HG02610 (cell line): Measurements from ENCODE around the gene HMX3.
"Not testable (repeated sequence)": the region's sequence is repeated elsewhere in the genome, so short reads cannot be mapped to it uniquely, and the experiment has no call there.

Experiments
- ATAC-seq: cut with Tn5 transposase; IDR thresholded peaks from one replicate; pipeline ENCODE4 v1.9.1; 2021; ENCODE audit warnings: mild to moderate bottlenecking, moderate library complexity; ENCODE audit not compliant: unreplicated experiment

The HMX3 gene

GRCh38 chr10:123170961-123171360, 35.2 kb downstream of the HMX3 start:
- ATAC-seq = no peak

GRCh38 chr10:123171616-123172015, 35.8 kb downstream of the HMX3 start:
- ATAC-seq = not testable (repeated sequence)

- no peak for ATAC-seq
Measured at GRCh38 chr10:123175389-123176387, 39.9 kb downstream of the HMX3 start.

GRCh38 chr10:123178390-123178789, 42.6 kb downstream of the HMX3 start:
- not testable (repeated sequence) for ATAC-seq

GRCh38 chr10:123180101-123181090, 44.6 kb downstream of the HMX3 start:
- no peak for ATAC-seq

GRCh38 chr10:123183724-123184123, 48.0 kb downstream of the HMX3 start:
- ATAC-seq = no peak

GRCh38 chr10:123187781-123188180, 52.0 kb downstream of the HMX3 start:
- no peak for ATAC-seq
